Stimulated activated CD8-positive, alpha-beta memory T cell treated with anti-CD3 and anti-CD28 coated beads, Interleukin-4, amount 100 ng/mL, for 1 hour (primary cell): ENCODE measurements around the gene GDF10.

Source experiments
- DNase-seq, 2 donors: peaks; one replicate each; pipeline ENCODE4 v3.0.0-alpha.2; 2020; ENCODE audit warnings: low read depth in 2 of 2, low spot score in 1 of 2

Gene GDF10

GRCh38 chr10:47332371-47332770 lies 32.4 kb downstream of the GDF10 start:
- DNase-seq, result no peak

DNA sequence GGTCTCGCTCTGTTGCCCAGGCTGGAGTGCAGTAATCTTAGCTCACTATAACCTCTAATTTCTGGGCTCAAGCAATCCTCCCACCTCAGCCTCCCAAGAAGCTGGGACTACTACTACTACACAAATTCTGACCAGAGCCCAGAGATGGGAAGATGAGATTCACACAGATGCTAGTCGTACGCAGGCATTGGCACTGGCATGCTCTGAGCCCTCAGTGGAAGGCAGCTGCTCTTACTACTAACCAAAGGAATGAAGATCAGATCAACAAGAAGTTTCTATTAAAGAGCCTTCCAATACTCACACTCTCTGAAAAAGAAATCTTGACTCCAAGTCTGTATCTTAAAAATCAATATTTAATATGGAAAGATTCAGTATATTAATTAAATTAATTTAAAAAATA lies 32.9 kb downstream of the GDF10 start:
- no peak for DNase-seq

- DNase-seq, result no peak
Observed at GRCh38 chr10:47333532-47333931, 33.5 kb downstream of the GDF10 start.

DNA sequence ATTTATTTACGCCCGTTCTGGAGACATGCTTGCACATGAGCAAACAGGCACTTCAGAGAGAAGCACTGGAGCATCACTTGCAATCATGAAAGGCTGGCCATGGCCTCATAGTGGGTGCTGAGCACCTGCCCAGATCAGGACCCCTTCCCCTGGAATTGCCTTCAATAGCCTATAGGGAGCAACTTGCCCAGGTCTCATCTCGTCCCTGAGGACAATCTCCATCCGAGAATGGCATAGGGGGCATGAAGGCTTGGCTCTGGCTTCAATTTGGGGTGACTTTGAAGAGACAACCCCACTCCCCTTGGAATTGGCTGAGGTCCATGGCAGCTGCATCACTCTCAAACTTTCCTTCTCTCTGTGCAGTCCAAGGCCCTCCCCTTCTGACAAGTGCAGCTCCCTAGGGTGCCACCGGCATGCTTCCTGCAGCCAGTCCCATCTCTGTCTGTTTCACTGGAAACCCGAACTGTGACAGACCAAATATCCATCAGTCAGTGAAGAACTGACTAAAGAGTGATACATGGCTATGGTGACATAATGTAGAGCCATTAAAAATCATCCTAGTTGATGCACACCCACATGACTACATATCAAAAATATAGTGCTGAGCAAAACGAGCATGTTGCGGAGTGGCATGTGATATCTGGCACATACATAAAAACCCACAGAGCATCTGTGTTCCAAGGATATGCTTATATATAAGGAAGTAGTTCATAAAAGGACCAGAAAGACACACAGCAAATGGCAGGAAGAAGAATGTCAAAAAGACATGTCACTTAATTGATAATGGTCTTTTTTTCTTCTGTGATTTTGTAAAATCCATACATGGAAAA lies 34.7 kb downstream of the GDF10 start:
- DNase-seq, result no peak

DNA sequence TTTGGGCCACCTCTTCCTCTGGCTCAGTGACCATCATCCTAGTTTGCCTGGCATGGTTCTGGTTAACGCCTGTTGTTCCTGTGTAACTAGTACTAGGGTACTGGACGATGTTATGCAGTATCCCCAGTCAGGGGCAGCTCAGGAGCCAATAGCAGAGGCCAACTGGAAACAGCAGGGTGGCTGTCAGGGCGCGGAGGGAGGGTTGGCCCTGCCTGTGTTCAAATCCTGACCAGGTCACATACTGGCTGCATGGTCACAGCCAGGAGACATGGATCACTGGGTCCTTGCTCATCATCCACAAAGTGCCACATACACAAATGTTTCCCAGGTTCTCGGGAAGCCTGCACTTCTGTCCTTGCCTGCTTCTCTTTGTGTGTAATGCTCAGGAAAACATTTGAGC lies 35.9 kb downstream of the GDF10 start:
- DNase-seq, result no peak

GRCh38 chr10:47336387-47337134 lies 36.6 kb downstream of the GDF10 start:
- DNase-seq, result no peak

- DNase-seq, result no peak
Observed at GRCh38 chr10:47337310-47337709, 37.3 kb downstream of the GDF10 start.

GRCh38 chr10:47339186-47339735 lies 39.3 kb downstream of the GDF10 start:
- DNase-seq, result no peak

GRCh38 chr10:47339759-47340607 lies 40.0 kb downstream of the GDF10 start:
- no peak for DNase-seq

- DNase-seq, result peak; percentile 40 to 45
Observed at GRCh38 chr10:47340608-47341170, 40.7 kb downstream of the GDF10 start.

DNA sequence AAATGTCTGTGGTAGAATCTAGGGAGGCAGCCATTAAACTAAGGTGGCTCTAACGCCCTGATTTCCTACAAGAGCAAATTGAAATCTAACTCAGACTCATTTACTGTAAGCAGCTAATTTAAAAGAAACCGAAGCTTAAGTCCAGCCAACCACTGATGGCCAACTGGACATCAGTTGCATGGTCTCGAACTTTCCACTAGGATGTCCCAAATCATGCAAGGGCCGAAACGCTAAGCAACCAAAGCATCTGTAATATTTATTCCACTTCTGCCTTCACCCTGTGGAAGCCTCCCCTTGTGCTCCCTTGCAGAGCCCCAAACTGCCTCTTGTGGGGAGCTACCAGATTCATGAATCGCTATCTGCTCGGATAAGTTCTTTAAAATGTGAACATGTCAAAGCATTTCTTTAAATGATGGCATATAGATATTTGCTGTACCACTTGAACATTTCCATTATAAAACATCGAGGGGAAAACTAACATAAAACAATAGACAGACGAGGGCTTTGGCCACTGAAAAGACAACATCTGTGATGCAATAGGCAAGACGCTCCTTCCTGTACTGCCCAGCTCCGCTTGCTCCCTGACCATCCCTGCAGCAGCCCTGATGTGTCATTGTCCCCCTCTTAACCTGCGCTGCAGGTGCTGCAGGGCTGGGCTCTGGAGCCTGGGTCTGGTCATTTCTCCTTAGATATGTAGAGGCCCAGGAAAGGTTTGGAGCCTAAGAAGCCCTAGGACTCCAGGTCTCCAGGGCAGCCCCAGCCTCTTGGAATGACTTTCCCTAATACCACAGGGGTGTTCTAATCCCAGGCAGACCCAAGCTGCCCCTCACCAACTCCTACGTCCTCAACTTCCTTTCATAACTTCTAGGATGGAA lies 45.2 kb downstream of the GDF10 start:
- DNase-seq, result no peak

DNA sequence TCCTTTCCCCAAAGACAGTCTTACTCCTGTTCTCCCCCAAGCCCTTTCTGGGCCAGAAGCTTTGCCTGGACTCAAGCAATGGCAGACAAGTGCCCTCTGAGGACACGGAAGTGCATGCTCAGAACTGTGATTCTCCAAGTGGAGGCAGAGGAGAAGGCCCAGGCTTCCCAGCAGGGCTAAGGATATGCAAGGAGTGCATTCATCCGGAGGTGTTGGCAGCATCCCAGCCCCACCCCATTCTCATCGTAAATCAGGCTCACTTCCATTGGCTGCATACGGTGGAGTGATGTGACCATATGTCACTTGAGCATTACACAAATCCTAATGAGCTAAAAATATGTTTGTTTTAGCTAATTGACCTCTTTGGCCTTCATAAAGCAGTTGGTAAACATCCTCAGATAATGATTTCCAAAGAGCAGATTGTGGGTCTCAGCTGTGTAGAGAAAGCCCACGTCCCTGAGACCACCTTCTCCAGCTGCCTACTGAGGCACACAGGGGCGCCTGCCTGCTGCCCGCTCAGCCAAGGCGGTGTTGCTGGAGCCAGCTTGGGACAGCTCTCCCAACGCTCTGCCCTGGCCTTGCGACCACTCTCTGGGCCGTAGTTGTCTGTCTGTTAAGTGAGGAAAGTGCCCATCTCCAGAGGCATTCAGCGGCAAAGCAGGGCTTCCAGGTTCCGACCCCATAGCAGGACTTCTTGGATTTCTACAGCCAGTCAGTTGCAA lies 46.7 kb downstream of the GDF10 start:
- DNase-seq, result no peak

DNA sequence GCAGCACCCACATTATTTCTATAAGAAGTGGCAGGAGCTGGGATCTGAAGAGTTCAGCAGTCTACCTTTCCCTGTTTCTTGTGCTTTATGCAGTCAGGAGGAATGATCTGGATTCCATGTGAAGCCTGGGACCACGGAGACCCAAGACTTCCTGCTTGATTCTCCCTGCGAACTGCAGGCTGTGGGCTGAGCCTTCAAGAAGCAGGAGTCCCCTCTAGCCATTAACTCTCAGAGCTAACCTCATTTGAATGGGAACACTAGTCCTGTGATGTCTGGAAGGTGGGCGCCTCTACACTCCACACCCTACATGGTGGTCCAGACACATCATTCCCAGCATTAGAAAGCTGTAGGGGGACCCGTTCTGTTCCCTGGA lies 47.3 kb downstream of the GDF10 start:
- DNase-seq, result no peak

- DNase-seq, result no peak
Observed at GRCh38 chr10:47348138-47348651, 48.2 kb downstream of the GDF10 start, which contains the start of gene RBP3. RBP3 (plus strand) TSS chr10:47348363; CDS start chr10:47348485, 122 bp downstream.

DNA sequence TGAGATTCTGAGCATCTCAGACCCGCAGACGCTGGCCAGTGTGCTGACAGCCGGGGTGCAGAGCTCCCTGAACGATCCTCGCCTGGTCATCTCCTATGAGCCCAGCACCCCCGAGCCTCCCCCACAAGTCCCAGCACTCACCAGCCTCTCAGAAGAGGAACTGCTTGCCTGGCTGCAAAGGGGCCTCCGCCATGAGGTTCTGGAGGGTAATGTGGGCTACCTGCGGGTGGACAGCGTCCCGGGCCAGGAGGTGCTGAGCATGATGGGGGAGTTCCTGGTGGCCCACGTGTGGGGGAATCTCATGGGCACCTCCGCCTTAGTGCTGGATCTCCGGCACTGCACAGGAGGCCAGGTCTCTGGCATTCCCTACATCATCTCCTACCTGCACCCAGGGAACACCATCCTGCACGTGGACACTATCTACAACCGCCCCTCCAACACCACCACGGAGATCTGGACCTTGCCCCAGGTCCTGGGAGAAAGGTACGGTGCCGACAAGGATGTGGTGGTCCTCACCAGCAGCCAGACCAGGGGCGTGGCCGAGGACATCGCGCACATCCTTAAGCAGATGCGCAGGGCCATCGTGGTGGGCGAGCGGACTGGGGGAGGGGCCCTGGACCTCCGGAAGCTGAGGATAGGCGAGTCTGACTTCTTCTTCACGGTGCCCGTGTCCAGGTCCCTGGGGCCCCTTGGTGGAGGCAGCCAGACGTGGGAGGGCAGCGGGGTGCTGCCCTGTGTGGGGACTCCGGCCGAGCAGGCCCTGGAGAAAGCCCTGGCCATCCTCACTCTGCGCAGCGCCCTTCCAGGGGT lies 48.9 kb downstream of the GDF10 start:
- DNase-seq, result no peak

DNA sequence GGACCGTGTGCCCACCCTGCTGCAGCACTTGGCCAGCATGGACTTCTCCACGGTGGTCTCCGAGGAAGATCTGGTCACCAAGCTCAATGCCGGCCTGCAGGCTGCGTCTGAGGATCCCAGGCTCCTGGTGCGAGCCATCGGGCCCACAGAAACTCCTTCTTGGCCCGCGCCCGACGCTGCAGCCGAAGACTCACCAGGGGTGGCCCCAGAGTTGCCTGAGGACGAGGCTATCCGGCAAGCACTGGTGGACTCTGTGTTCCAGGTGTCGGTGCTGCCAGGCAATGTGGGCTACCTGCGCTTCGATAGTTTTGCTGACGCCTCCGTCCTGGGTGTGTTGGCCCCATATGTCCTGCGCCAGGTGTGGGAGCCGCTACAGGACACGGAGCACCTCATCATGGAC lies 49.5 kb downstream of the GDF10 start:
- DNase-seq, result no peak

- DNase-seq, result no peak
Observed at GRCh38 chr10:47349941-47350371, 50.0 kb downstream of the GDF10 start.
